Dermis blood vessel endothelial cell (primary cell): ENCODE measurements around the gene GULP1. TPM values are rescaled to one million over a fixed set of nuclear protein-coding genes. Genes with fewer than 3 reads are reported as not detected.
A peak's percentile ranks its signal among the peaks of the same experiment; 100 is the strongest.

Source experiments
- DNase-seq: peaks from one replicate; pipeline ENCODE4 v3.0.0; 2010
- total RNA-seq: library from RNA; depleted of rRNA; stranded (reverse); fragments of >200 nt; gene quantifications from 2 replicates; pipeline ENCODE4 v1.2.3, GENCODE V29; 2014

The GULP1 gene
- total RNA-seq, 1 donor from 2014 or later = 15.7 TPM

GRCh38 chr2:188326669-188327301 is 35.1 kb downstream of the GULP1 start:
- DNase-seq = no peak

- DNase-seq = no peak
These were observed 36.0 kb downstream of the GULP1 start for GRCh38 chr2:188327518-188328213.

- DNase-seq = no peak
These were observed 36.7 kb downstream of the GULP1 start for GRCh38 chr2:188328419-188328818.

- no peak for DNase-seq
These were observed 38.8 kb downstream of the GULP1 start for GRCh38 chr2:188330316-188331053.

DNA sequence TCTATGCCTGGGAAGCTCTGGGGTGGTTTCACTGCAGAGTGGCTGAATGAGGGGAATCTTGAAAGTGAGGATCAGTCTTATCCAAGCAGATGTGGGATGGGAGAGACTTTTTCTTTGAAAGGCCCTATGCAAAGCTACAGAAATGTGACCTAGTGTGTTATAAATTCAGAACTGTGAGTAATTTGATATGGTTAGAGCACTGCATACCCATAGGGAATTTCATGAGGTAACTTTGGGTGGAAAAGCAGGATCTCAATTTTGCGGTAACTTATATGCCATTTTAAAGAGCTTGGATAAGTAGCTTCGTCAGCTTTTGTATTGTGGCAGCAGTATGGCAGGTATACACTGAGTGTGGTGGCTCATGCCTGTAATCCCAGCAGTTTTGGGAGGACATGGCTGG is 40.9 kb downstream of the GULP1 start:
- no peak for DNase-seq

DNA sequence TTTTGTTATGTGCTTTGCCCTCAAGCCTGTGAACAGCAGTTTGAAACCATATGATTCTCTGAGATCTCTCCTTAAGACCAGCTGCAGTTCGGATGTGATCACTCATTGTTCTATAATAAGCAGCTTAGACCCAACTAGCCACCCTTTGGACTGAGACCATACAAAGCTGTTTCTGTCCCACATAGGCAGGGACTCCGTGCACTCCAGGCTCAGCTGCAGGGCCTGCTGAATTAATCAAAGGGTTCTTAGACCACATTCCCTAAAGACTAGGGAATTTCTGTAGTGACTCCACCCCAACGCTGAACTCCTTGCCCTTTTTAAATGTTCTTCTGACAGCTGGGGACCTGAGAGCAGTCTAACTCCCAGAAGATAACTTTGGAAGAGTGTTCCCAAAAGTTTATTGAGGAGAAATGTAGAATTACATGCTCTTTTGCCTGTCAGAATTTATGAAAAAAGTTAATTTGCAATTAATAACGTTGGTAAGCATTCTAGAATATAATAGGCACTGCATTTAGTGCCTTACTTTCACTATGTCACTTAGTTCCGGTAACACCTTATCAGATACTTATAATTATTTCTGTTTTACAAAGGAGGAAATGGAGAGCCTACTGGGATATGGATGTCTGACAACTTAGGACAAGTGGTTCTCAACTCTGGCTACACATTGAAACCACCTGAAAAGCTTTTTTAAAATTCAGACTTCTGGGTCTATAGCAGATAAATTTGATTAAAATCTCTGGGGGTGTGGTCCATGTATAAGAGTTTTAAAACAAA is 42.3 kb downstream of the GULP1 start:
- DNase-seq = peak; percentile 24

GRCh38 chr2:188338463-188338862 is 46.8 kb downstream of the GULP1 start:
- DNase-seq = no peak

GRCh38 chr2:188340257-188340656 is 48.6 kb downstream of the GULP1 start:
- no peak for DNase-seq

DNA sequence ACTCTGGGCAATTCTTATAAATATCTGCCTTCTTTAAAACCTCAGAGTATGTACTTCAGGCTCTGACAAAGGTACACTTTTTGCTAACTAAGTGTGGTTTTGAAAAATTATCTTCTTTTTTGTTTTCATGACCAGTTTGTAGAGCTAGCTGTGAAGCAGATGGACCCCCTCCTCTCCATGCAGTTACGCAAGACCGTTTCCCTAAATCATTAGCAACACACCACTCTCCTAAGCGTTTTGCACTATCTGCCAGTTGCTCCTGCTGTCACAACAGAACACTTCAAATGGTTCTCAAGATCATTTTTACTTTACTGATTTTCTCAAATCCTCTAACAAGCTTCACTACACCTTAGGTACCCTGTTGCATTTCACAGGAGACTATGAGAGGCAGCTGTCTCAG is 53.3 kb downstream of the GULP1 start:
- no peak for DNase-seq

GRCh38 chr2:188345426-188345825 is 53.8 kb downstream of the GULP1 start:
- DNase-seq = no peak

DNA sequence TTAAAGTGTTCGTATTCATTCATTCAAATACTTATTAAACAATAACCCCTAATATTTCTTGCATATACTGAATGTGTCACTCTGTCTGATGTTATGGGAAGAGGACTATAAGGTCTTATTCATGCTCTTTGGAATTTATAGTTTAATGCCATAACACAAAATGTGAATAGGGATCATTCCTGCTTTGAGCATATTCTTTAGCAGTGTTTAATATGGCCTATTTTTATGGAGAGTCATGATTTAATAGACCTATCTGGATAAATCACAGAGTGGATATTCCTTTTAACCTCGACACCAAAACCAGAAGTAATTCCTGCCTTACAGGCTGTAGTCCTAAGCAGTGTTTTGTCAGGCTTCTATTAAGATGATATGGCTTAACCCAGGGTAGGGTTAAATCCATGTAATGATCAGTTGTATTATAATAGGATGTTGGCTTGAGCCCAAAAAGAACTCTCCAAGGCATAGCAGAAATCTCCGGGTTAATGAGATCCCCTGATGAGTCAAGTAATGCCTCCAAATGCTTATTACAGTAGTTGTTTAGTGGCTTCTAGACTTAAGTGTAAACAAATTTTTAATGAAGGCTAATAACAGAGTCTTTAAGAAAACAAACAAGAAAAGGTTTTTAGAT is 54.3 kb downstream of the GULP1 start:
- no peak for DNase-seq

GRCh38 chr2:188349019-188349418 is 57.3 kb downstream of the GULP1 start:
- DNase-seq = no peak

DNA sequence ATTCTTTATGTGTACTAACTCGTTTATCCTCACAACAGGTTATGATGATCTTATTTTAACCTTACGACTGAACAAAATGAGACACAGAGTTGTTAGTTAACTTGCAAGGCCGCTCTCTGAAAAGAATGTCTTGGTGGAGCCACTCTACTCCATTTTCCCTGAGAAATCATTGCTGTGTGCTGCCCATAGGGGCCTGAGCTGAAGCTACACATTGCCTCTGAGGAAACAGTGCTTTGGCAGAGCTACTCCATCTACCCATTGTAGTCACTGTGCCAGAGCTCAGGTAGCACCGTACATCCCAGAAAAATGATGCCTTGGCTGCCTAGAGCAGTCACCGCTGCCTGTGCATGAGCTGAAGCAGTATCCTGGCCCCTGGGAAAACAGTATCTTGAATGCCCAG is 61.6 kb downstream of the GULP1 start:
- no peak for DNase-seq

- DNase-seq = no peak
These were observed 69.0 kb downstream of the GULP1 start for GRCh38 chr2:188360485-188361263.

GRCh38 chr2:188364033-188364630 is 72.5 kb downstream of the GULP1 start:
- no peak for DNase-seq

DNA sequence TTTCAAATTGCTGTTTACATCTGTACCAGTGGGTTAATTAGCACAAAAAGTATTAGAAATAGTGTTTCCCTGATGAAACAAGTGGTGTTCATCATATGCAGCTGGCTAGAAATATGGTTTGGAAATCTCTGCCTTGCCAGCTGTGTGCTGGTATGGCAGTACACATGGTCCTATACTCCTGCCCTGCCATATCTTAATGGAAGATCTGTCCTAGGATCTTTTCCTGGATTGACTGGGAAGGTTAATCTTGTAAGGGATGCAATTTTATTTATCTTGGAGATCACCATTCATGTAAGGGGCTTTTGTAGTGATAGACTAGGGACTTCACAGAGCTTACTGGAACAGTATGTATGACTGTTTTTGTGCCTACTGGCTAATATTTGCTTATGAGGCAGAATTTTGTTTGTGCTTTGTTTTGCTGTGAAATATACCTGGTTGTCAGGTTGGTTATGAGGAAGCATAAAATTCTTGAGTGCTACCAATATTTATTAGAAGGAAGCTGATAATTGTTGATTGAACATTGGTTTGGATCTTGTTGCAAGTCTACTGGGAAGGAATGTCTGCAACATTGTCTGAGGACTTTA is 73.5 kb downstream of the GULP1 start:
- no peak for DNase-seq

DNA sequence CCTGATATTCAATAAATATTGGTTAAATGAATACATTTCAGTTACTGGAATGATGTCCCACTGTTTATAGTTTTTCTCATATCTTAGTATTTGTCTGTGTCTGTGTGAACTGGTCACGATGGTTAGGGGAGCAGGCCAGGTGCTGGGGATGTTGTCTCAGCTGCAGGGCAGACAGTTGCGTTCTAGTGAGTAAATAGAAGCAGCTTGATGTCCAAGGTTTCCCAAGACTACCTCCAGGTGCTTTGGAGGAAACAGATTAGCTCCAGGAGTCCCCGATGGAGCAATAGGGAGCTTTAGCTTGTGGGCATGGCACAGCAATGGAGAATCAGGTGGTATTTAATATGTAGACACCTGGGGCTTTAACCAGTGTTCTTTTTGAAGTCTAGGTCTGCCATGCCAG is 75.5 kb downstream of the GULP1 start:
- DNase-seq = no peak

DNA sequence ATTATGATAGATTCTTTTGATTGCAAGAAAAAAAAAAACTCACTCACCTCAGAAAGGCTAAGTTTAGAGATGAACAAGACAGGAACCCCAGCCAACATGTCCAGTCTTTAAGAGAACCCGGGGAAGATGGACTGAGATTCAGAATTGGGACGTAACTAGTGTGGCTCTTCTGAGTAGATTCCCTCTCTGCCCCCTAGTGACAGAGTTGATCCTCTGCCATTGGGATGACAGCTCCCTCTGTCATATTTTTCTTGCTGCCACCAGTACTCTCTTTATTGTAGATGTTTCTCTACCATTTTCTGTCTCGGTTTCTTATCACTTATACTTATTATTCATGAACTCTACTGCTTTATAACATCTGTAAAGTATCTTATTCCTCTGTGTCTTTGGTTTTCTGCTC is 77.7 kb downstream of the GULP1 start:
- DNase-seq = peak; percentile 83

GRCh38 chr2:188378371-188378950 is 86.8 kb downstream of the GULP1 start:
- no peak for DNase-seq

- no peak for DNase-seq
These were observed 88.1 kb downstream of the GULP1 start for GRCh38 chr2:188379748-188380147.

- no peak for DNase-seq
These were observed 88.6 kb downstream of the GULP1 start for GRCh38 chr2:188380280-188380679.
